Testis (tissue), 2 donors: ENCODE results near the gene MRPS33.

Experiments used
- POLR2A ChIP-seq: fragments of 450-650 bp; IDR thresholded peaks from one replicate; pipeline ENCODE4 v1.6.1; 2017; ENCODE audit warnings: antibody characterized with exemption, mild to moderate bottlenecking, moderate library complexity
- TF ChIP-seq, protein P1 (sequence below), 3 experiments: fragments of 450-650 bp in 2 of 3; fragments of 200-600 bp in 1 of 3; sonication (generic) in 1 of 3; IDR thresholded peaks; one replicate each; pipeline ENCODE4 v1.5.1; 2016 to 2019; ENCODE audit warnings: antibody characterized with exemption in 3 of 3, mild to moderate bottlenecking in 2 of 3, moderate library complexity in 1 of 3

DNA sequence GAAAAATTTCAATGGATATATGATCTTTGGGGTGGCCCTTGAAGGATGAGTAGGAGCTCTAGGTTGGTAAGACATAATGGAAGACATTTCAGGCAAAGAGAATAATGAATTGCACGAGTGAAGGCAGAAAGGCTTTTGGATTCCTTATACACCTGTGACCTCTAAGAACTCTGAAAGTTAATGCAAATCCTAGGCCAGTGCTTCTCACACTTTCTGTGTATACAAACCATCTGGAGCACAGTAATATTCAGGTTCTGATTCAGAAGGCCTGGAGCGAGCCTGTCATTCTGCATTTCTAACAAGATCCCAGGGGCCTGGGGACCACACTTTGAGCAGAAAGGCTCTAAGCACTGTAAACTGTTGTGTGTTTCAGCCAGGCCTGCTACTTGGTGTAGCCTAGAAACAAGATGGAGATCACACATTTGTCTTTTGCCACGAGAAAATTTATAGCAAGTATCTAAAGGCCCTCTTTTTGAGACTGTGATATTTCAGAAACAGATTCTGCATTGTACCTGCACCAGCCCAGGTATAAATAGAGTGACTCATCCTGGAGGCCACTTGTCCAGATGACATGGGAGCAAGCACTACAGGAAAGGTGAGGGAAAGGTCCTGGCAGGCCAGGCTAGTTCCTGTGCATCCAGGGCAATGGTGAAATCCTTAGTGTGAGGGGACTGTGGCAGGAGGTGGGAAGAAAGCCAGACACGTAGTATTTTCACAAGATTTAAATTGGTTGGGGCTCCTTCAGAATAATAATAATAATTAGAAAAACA is 24.4 kb downstream of the MRPS33 start:
- TF ChIP-seq, protein P1, sequence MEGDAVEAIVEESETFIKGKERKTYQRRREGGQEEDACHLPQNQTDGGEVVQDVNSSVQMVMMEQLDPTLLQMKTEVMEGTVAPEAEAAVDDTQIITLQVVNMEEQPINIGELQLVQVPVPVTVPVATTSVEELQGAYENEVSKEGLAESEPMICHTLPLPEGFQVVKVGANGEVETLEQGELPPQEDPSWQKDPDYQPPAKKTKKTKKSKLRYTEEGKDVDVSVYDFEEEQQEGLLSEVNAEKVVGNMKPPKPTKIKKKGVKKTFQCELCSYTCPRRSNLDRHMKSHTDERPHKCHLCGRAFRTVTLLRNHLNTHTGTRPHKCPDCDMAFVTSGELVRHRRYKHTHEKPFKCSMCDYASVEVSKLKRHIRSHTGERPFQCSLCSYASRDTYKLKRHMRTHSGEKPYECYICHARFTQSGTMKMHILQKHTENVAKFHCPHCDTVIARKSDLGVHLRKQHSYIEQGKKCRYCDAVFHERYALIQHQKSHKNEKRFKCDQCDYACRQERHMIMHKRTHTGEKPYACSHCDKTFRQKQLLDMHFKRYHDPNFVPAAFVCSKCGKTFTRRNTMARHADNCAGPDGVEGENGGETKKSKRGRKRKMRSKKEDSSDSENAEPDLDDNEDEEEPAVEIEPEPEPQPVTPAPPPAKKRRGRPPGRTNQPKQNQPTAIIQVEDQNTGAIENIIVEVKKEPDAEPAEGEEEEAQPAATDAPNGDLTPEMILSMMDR (IDR thresholded peaks at IDR 0.05): no peak
- no peak for TF ChIP-seq POLR2A
